ENCODE measurements around the gene MYH14. TPM values are rescaled to one million over a fixed set of nuclear protein-coding genes. Genes with fewer than 3 reads are reported as not detected.

Gene MYH14
- total and polyA plus RNA-seq, 9 of the 15 experiments (the other 6 are each of a cell fraction or from before 2014, with no cell fraction given): 0.04 to 0.86 (median 0.19) TPM; not detected in 2

DNA sequence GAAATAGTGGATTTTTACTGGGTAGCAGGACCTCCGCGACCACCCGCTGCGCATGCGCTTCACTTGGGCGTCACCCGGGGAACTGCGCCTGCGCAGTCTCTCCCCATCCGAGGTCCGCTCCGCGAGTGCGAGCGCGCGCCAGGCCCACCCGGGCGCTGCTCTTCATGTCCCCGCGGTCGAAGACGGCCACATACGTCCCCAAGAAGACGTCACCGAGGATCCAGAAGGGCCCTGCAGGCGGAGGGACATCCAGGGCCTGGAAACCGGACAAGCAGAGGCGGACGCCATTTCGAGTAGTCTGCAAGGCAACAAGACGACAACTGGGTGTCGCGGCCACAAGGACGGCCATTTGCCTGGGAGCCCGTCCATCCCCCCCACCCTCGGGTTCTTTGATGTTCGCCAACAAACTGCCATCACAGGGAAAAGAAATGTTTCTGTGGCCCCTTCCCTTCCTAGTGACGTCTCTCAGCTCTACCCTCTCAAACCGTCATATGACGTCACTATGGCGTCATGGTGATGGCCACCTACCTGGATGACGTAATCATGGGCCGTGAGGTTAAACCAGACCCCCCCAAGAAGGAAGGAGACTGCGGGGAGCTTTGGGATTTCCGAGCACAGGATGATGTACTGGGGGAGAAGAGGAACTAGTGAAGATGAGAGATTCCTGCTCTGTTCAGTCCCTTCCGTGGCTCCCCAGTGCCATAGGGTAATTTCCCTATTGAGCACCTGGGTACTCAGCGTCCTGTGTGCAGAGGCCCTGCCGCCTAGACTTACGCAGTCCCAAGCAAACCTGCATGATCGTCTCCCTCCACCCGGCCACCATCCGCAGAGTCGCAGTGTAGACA, 155.3 kb downstream of the MYH14 start (continued):
- peak; percentile 51 for TF ChIP-seq TEAD4 (IDR thresholded peaks at IDR 0.05; ENCODE audit: low read length)
- no peak for TF ChIP-seq TEAD4 (CRISPR knock-in tag; IDR thresholded peaks at IDR 0.05; ENCODE audit: borderline replicate concordance)
- peak; percentile 62; the same call in 1 of the 2 replicates for TF ChIP-seq CBFB (CRISPR knock-in tag; IDR thresholded peaks at IDR 0.05)
- no peak for TF ChIP-seq TGIF2 (CRISPR knock-in tag; IDR thresholded peaks at IDR 0.05)
- TF ChIP-seq, protein P1, sequence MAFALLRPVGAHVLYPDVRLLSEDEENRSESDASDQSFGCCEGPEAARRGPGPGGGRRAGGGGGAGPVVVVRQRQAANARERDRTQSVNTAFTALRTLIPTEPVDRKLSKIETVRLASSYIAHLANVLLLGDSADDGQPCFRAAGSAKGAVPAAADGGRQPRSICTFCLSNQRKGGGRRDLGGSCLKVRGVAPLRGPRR (CRISPR knock-in tag; IDR thresholded peaks at IDR 0.05): no peak
- no peak for TF ChIP-seq HCFC1 (IDR thresholded peaks at IDR 0.05; ENCODE audit: low read depth, low read length)
- no peak for TF ChIP-seq ZNF239 (CRISPR knock-in tag; IDR thresholded peaks at IDR 0.05)
- TF ChIP-seq ZNF134 (CRISPR knock-in tag; conservative IDR thresholded peaks at IDR 0.05): 0 out of 2 replicates have a peak, but pooled peaks have one; percentile 22
- no peak for TF ChIP-seq HNRNPK (IDR thresholded peaks at IDR 0.05; ENCODE audit: low read depth, low read length, poor library complexity, severe bottlenecking)
- TF ChIP-seq CCAR2 (IDR thresholded peaks at IDR 0.05; ENCODE audit: low read depth, low read length): no peak
- TF ChIP-seq RHOXF2B (CRISPR knock-in tag; conservative IDR thresholded peaks at IDR 0.05): 0 out of 2 replicates have a peak, but pooled peaks have one; percentile 33
- no peak for TF ChIP-seq ZFP36 (IDR thresholded peaks at IDR 0.05; ENCODE audit: low read depth, low read length, partially characterized antibody)
- TF ChIP-seq ZNF133 (CRISPR knock-in tag; IDR thresholded peaks at IDR 0.05): no peak
- no peak for TF ChIP-seq ZNF384 (IDR thresholded peaks at IDR 0.05; ENCODE audit: low read depth, low read length)
- TF ChIP-seq, protein P2, sequence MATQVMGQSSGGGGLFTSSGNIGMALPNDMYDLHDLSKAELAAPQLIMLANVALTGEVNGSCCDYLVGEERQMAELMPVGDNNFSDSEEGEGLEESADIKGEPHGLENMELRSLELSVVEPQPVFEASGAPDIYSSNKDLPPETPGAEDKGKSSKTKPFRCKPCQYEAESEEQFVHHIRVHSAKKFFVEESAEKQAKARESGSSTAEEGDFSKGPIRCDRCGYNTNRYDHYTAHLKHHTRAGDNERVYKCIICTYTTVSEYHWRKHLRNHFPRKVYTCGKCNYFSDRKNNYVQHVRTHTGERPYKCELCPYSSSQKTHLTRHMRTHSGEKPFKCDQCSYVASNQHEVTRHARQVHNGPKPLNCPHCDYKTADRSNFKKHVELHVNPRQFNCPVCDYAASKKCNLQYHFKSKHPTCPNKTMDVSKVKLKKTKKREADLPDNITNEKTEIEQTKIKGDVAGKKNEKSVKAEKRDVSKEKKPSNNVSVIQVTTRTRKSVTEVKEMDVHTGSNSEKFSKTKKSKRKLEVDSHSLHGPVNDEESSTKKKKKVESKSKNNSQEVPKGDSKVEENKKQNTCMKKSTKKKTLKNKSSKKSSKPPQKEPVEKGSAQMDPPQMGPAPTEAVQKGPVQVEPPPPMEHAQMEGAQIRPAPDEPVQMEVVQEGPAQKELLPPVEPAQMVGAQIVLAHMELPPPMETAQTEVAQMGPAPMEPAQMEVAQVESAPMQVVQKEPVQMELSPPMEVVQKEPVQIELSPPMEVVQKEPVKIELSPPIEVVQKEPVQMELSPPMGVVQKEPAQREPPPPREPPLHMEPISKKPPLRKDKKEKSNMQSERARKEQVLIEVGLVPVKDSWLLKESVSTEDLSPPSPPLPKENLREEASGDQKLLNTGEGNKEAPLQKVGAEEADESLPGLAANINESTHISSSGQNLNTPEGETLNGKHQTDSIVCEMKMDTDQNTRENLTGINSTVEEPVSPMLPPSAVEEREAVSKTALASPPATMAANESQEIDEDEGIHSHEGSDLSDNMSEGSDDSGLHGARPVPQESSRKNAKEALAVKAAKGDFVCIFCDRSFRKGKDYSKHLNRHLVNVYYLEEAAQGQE (IDR thresholded peaks at IDR 0.05; ENCODE audit: borderline replicate concordance): no peak
- TF ChIP-seq, protein P2 (CRISPR knock-in tag; IDR thresholded peaks at IDR 0.05; ENCODE audit: low read depth): peak; percentile 65
- TF ChIP-seq, protein P3, sequence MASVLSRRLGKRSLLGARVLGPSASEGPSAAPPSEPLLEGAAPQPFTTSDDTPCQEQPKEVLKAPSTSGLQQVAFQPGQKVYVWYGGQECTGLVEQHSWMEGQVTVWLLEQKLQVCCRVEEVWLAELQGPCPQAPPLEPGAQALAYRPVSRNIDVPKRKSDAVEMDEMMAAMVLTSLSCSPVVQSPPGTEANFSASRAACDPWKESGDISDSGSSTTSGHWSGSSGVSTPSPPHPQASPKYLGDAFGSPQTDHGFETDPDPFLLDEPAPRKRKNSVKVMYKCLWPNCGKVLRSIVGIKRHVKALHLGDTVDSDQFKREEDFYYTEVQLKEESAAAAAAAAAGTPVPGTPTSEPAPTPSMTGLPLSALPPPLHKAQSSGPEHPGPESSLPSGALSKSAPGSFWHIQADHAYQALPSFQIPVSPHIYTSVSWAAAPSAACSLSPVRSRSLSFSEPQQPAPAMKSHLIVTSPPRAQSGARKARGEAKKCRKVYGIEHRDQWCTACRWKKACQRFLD (CRISPR knock-in tag; IDR thresholded peaks at IDR 0.05): peak; percentile 35; the same call in 1 of the 2 replicates

Data from K562 (cell line).